DND-41 (cell line): ENCODE measurements around the gene AATK.

Experiments used
- ATAC-seq: fragments of 200-7000 bp; cut with Tn5 transposase; 3 replicates; pipeline ENCODE4 v1.9.1; 2021; ENCODE audit warnings: low read depth; ENCODE audit not compliant: insufficient read depth
- DNase-seq: peaks from one replicate; pipeline ENCODE4 v3.0.0-alpha.2; 2020
- H2AFZ ChIP-seq: 2 replicates; pipeline ENCODE4 v1.6.0; 2012; ENCODE audit warnings: low read depth, low read length
- H3K27ac ChIP-seq: 2 replicates; pipeline ENCODE4 v1.5.1; 2012; ENCODE audit warnings: low read length, inconsistent platforms
- H3K27me3 ChIP-seq: fragments of 200-600 bp; sonication (generic); 2 replicates; pipeline ENCODE4 v1.6.0; 2012; ENCODE audit warnings: low read length, mild to moderate bottlenecking, inconsistent platforms; ENCODE audit not compliant: insufficient read depth, poor library complexity
- H3K36me3 ChIP-seq: 2 replicates; pipeline ENCODE4 v1.5.1; 2012; ENCODE audit warnings: low read length, inconsistent platforms; ENCODE audit not compliant: insufficient read depth
- H3K4me1 ChIP-seq: 2 replicates; pipeline ENCODE4 v1.5.1; 2012; ENCODE audit warnings: mild to moderate bottlenecking, low read length; ENCODE audit not compliant: insufficient read depth
- H3K4me2 ChIP-seq: 2 replicates; pipeline ENCODE4 v1.6.0; 2012; ENCODE audit warnings: mild to moderate bottlenecking, moderate library complexity, low read length, inconsistent platforms; ENCODE audit not compliant: insufficient read depth
- H3K4me3 ChIP-seq, 2 experiments: fragments of 200-600 bp in 1 of 2; shearing (Covaris generic) in 1 of 2; 2 replicates each; pipeline ENCODE4 v1.5.1; 2012 to 2016; ENCODE audit warnings: inconsistent platforms in 2 of 2, low read length in 2 of 2, mild to moderate bottlenecking in 2 of 2, low read depth in 1 of 2, moderate library complexity in 1 of 2
- H3K79me2 ChIP-seq: 2 replicates; pipeline ENCODE4 v1.6.0; 2012; ENCODE audit warnings: low read length, inconsistent platforms; ENCODE audit not compliant: insufficient read depth
- H3K9ac ChIP-seq: 2 replicates; pipeline ENCODE4 v1.6.0; 2012; ENCODE audit warnings: low read depth, mild to moderate bottlenecking, inconsistent platforms, low read length, moderate library complexity
- H3K9me3 ChIP-seq: 2 replicates; pipeline ENCODE4 v1.5.1; 2012; ENCODE audit warnings: low read length, moderate library complexity, mild to moderate bottlenecking, inconsistent platforms; ENCODE audit not compliant: insufficient read depth, severe bottlenecking
- H4K20me1 ChIP-seq: 2 replicates; pipeline ENCODE4 v1.6.0; 2012; ENCODE audit warnings: low read length; ENCODE audit not compliant: insufficient read depth
- CTCF ChIP-seq: IDR thresholded peaks from 2 replicates; pipeline ENCODE4 v1.5.1; 2012; ENCODE audit warnings: borderline replicate concordance, low read length, moderate library complexity, mild to moderate bottlenecking; ENCODE audit not compliant: poor library complexity, severe bottlenecking; ENCODE audit errors: extremely low read depth
- EZH2 ChIP-seq: IDR thresholded peaks from 3 replicates; pipeline ENCODE4 v1.6.1; 2012; ENCODE audit warnings: borderline replicate concordance, low read depth, mild to moderate bottlenecking, moderate library complexity, low read length, inconsistent platforms; ENCODE audit not compliant: severe bottlenecking

The AATK gene

GRCh38 chr17:81167194-81167524, 1.1 kb upstream of the AATK start:
- Histone ChIP-seq H3K9ac (no peak overlapping the region), H3K4me1 (no peaks in the 10 kb centered on the region), H3K9me3 (no peaks in the 10 kb centered on the region), H2AFZ (no peak overlapping the region), H3K27me3 (no peaks in the 10 kb centered on the region), H3K79me2 (no peaks in the 10 kb centered on the region), H3K36me3 (no peaks in the 10 kb centered on the region), H3K4me3 (no peak overlapping the region), H3K27ac (no peak overlapping the region), H4K20me1 (no peaks in the 10 kb centered on the region), H3K4me2 (no peak overlapping the region)
- DNase-seq = no peak
- no peak for ATAC-seq
- no peak for TF ChIP-seq EZH2
- TF ChIP-seq CTCF = no peak

GRCh38 chr17:81165246-81166032, 582 bp downstream of the AATK start, which contains the start of gene PVALEF:
TSS of gene PVALEF (plus strand) at chr17:81165507. CDS start at chr17:81181227, 15,720 bp downstream.
- Histone ChIP-seq H3K36me3 (no peaks in the 10 kb centered on the region), H3K9me3 (no peaks in the 10 kb centered on the region), H2AFZ (no peak within 1 kb of the TSS), H3K9ac (no peak within 1 kb of the TSS), H3K79me2 (no peaks in the 10 kb centered on the region), H3K4me2 (no peak within 1 kb of the TSS), H3K27ac (no peak within 1 kb of the TSS), H4K20me1 (no peaks in the 10 kb centered on the region; the same call in 1 of the 2 replicates), H3K4me1 (no peaks in the 10 kb centered on the region), H3K27me3 (no peaks in the 10 kb centered on the region), H3K4me3 (no peak within 1 kb of the TSS)
- ATAC-seq = no peak
- TF ChIP-seq CTCF (no peak), EZH2 (no peak)
- no peak for DNase-seq

GRCh38 chr17:81164371-81165245, 1.4 kb downstream of the AATK start:
- no peaks in the 10 kb centered on the region; the same call in 1 of the 2 replicates for H4K20me1 ChIP-seq
- no peak overlapping the region for H3K4me2 ChIP-seq
- no peaks in the 10 kb centered on the region for H3K36me3 ChIP-seq
- H2AFZ ChIP-seq = no peak overlapping the region
- H3K27ac ChIP-seq = no peak overlapping the region
- no peak for ATAC-seq
- no peak overlapping the region for H3K9ac ChIP-seq
- no peaks in the 10 kb centered on the region for H3K79me2 ChIP-seq
- no peak overlapping the region for H3K4me3 ChIP-seq
- no peaks in the 10 kb centered on the region for H3K27me3 ChIP-seq
- no peaks in the 10 kb centered on the region for H3K9me3 ChIP-seq
- DNase-seq = no peak
- no peak for TF ChIP-seq CTCF
- no peak for TF ChIP-seq EZH2
- H3K4me1 ChIP-seq = no peaks in the 10 kb centered on the region
